Measurements from ENCODE around the gene AMDHD2.

The AMDHD2 gene

GRCh38 chr16:2500430-2500917 is 19.7 kb upstream of the AMDHD2 start:
- DNase-seq = no peak

- peak in 1 of 2 experiments; percentile 50 for DNase-seq
Measured at GRCh38 chr16:2500918-2501750, 19.0 kb upstream of the AMDHD2 start.

DNA sequence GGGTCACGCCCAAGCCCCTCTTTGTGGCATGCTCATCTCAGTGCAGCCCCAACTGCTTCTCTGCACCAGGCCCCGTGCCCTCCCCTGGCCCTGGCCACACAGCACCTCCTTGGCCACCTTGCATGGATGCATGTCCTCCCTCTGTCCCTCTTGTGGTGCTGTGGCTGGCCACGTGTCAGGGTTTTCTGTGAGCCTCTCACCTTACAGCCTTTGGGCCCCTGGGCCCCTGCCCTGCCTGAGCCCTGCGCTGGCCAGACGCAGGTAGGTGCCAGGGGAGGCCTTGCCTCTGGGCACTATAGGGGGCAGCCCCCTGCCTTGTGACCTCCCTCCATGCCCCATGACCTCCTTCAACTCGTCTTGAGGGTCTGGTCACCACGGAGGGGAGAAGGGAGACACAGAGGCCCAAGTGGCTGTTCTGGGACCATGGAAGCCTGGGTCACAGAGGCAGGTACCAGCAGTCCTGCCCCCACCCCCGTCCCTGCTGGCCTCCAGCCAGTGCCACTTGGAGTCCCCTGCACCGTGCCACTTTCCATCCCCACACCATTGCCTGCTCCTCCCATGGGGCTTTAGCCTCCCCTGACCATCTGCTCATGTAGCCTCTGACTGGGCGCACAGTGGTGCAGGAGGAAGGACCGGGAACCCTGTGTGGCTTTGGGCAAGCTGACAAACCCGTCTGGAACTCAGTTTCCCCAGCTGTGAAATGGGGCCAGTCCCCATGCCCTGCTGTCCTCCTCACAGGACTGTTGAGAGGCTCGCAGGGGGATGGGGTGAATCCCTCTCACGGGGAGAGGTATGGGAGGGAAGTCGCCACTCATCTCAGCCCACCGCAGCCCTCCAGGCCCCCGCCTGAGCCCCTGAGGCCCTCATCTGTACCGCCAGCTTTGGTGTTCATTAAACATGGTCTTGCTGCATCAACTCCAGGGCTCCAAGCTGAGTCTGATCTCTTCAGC is 17.9 kb upstream of the AMDHD2 start:
- DNase-seq = no peak

- no peak for DNase-seq
Measured at GRCh38 chr16:2505695-2506094, 14.5 kb upstream of the AMDHD2 start.

DNA sequence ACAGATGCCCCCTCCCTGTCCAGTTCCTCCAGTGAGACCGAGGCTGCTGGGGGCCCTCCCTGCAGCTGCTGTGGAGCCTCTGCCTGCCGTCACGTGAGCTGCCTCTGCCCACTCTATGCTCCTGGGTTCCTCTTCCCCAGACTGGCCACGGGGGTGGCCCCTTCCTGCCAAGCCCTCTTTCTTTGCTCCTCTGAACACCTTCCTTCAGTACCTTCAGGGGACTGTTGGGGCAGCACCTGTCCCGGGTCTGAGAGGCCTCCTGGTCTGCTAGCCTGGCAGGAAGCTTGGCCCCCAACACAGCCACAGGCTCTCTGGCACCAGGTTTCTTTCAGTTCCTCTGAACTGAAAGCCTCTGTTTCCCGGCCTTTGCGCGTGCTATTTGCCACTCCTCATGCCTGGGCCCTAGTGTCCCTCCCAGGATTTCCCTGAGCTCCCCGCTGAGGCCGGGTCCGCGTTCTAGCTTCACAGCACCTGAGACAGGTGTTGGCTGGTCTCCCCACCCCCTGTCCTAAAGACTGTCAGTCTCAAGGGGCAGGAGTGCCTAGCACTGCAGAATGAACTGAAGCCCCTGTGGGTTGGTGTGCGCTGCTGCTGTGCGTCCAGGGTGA is 13.0 kb upstream of the AMDHD2 start:
- no peak for DNase-seq

DNA sequence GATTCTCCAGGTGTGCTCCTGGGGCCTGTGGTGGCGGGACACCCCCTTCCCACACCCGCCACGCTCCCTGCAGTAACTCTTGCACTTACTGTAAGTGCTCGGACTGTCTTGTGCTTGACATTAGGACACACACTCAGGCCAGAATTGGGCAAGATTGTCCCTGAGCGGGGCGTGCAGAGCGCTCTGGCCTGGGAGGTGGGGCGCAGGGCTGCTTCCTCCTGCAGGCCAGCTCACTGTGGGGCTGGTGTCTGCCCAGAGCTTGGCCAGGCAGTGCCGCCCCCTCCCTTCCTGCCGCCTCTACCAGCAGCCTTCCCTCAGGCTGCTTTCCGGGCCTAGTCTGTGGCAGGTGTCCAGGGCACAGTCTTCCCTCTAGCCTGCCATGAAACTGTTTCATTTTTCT is 12.5 kb upstream of the AMDHD2 start:
- DNase-seq = no peak

GRCh38 chr16:2508722-2509400 is 11.3 kb upstream of the AMDHD2 start:
- no peak for DNase-seq

GRCh38 chr16:2511128-2511800 is 8.9 kb upstream of the AMDHD2 start:
- no peak for DNase-seq

GRCh38 chr16:2511996-2512734 is 8.0 kb upstream of the AMDHD2 start:
- DNase-seq = no peak

GRCh38 chr16:2512735-2513404 is 7.3 kb upstream of the AMDHD2 start:
- DNase-seq = no peak

DNA sequence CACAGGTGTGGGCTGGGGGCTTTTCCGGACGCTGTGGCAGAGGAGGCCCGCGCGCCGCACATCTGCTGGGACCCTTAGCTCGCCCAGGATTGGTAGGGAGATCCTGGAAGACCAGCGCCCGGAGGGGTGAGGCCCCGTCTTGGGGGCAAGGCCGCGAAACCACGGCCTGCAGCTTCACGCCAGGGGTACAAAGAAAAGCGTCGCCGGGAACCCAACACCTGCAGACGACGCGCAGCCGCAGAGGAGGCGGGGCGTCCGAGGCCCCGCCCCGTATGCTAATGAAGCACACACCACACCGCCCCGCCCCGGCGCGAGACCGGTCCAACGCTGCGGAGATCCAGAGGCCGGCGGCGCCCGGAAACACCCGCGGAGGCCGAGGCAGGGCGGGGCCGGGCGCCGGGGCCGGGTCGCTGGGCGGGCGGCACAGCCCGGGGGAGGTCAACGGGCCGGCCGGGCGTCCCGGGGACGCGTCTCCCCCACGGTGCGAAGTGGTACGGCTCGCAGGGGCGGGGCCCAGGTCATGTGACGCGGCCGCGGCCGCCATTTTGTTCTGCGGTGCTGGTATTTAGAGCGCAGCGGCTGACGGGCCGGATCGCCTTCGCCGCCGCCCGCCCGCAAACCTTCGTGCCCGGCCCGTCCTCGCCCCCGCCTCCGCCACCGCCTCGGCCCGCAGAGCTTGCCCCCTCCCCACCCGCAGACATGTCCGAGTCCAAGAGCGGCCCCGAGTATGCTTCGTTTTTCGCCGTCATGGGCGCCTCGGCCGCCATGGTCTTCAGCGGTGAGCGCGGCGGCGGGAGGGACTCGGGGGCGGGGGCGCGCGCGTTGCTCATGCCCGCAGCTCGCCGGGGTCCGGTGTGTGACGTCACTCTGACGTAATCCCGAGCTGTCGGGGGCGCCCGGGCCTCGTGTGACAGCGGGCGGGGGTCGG is 6.5 kb upstream of the AMDHD2 start, which contains the start of gene ATP6V0C:
Gene ATP6V0C (plus strand): TSS at position 548 of the 928 bp plus-strand sequence. CDS start 152 bp downstream, at position 700.
- peak; percentile 44 to 83 for DNase-seq

GRCh38 chr16:2514333-2515179 is 5.6 kb upstream of the AMDHD2 start:
- no peak for DNase-seq

GRCh38 chr16:2515180-2515851 is 4.9 kb upstream of the AMDHD2 start:
- no peak for DNase-seq

- no peak for DNase-seq
Measured at GRCh38 chr16:2516391-2517240, 3.6 kb upstream of the AMDHD2 start.

DNA sequence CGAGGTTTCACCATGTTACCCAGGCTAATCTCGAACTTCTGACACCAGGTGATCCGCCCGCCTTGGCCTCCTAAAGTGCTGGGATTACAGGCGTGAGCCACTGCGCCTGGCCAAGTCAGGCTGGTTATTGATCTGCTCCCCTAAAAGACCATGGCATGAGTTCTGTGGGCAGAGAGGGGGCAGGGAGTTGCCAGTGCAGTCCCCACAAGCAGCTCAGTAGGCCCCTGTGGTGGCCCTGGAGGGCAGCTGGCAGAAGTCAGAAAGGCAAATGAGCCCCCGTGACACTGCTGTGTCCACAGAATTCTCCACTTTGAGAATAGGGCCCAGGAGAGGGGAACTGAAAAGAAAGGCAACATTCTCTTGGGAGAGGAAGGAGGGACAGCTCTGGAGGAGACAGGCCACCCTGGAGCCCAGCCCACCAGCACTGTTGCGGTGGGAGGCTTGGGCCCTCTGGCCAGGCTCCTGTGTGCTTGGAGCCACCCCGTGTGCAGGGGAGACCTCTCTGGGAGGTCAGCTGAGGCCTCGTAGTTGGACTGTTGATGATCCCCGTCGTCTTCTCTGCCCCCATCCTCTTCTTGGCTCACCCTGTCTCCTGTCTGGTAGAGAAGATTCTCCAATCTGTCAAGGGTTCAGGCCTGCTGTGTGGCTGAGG is 2.1 kb upstream of the AMDHD2 start:
- DNase-seq = no peak

All from SW 1271 (cell line).